ENCODE data around the gene SUV39H2. TPM values are rescaled to one million over a fixed set of nuclear protein-coding genes. Genes with fewer than 3 reads are reported as not detected.

SUV39H2 gene
- polyA plus RNA-seq, 4 donors: 2.7 to 10.8 (median 5.1) TPM

DNA sequence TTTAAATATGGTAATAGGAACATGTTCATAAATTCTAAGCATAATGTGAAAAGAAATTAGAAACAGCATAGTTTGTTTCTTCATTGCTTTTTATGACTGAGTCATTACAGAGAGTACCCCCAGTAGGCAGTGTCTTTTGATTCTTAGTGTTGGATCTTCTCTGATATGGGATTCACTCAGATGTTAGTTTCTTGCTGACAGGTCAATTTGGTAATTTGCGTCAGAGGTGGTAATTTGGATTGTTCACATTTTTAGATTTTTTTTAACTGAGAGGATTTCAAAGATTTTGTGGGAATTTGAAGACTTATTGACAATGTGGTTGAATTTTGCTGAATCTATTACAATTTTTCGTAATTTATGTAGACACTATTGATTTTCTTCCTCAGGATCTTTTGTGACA lies 38.5 kb upstream of the SUV39H2 start:
- Histone ChIP-seq H3K9me3 (ENCODE audit: control insufficient read depth in 2 of 2, insufficient read depth in 1 of 2, low read depth in 1 of 2, low read length in 1 of 2) (no peaks in the 10 kb centered on the region), H3K4me3 (ENCODE audit: low read depth in 1 of 3, low read length in 3 of 3) (no peak overlapping the region), H3K36me3 (ENCODE audit: control insufficient read depth in 3 of 3, insufficient read depth in 2 of 3, low read depth in 1 of 3, low read length in 3 of 3) (peaks cover 7 to 19% (median 7%) of the 10 kb centered on the region in 3 donors), H3K4me1 (ENCODE audit: control insufficient read depth in 3 of 3, insufficient read depth in 2 of 3, low read depth in 1 of 3, low read length in 2 of 3) (no peaks in the 10 kb centered on the region), H3K27me3 (ENCODE audit: control insufficient read depth in 3 of 3, insufficient read depth in 3 of 3, low read length in 3 of 3) (no peaks in the 10 kb centered on the region), H3K27ac (ENCODE audit: low read depth in 1 of 3, low read length in 2 of 3) (no peak overlapping the region)
- WGBS, 3 donors: 95 to 97% (median 95%) methylated on average over 2 of the region's 2 CpGs
- FAIRE-seq (no peak), DNase-seq (no peak)

DNA sequence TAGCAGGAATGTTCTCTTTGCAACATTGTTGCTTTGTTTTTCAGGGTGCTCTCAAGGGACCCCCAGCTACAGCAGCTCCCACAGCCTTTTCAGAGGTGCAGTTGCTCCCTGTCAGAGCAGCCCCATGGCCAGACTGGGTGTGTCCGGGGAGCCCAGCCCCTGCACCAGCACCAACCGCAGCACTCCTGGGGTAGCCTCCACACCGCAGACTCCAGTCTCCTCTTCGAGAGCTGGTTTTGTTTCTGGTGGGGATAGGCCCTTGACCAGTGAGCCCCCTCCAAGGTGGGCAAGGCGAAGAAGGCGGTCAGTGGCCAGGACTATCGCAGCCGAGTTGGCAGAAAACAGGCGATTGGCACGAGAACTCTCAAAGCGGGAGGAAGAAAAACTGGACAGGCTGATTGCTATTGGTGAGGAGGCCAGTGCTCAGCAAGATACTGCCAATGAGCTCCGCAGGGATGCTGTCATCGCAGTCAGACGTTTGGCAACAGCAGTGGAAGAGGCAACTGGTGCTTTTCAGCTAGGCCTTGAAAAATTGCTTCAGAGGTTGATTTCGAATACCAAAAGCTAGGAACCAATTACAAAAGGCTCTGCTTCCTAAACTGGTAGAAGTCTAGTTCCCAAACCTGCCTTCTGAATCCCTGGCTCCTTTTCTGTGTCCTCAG lies 35.2 kb upstream of the SUV39H2 start:
- Histone ChIP-seq H3K9me3 (ENCODE audit: control insufficient read depth in 2 of 2, insufficient read depth in 1 of 2, low read depth in 1 of 2, low read length in 1 of 2) (no peaks in the 10 kb centered on the region), H3K27me3 (ENCODE audit: control insufficient read depth in 3 of 3, insufficient read depth in 3 of 3, low read length in 3 of 3) (no peaks in the 10 kb centered on the region), H3K27ac (ENCODE audit: low read depth in 1 of 3, low read length in 2 of 3) (no peak overlapping the region), H3K4me3 (ENCODE audit: low read depth in 1 of 3, low read length in 3 of 3) (no peak overlapping the region), H3K4me1 (ENCODE audit: control insufficient read depth in 3 of 3, insufficient read depth in 2 of 3, low read depth in 1 of 3, low read length in 2 of 3) (no peaks in the 10 kb centered on the region), H3K36me3 (ENCODE audit: control insufficient read depth in 3 of 3, insufficient read depth in 2 of 3, low read depth in 1 of 3, low read length in 3 of 3) (peaks cover 7 to 25% (median 7%) of the 10 kb centered on the region in 3 donors)
- no peak for DNase-seq
- WGBS, 3 donors: 95 to 97% (median 96%) methylated on average over 15 of the region's 15 CpGs
- no peak for FAIRE-seq

DNA sequence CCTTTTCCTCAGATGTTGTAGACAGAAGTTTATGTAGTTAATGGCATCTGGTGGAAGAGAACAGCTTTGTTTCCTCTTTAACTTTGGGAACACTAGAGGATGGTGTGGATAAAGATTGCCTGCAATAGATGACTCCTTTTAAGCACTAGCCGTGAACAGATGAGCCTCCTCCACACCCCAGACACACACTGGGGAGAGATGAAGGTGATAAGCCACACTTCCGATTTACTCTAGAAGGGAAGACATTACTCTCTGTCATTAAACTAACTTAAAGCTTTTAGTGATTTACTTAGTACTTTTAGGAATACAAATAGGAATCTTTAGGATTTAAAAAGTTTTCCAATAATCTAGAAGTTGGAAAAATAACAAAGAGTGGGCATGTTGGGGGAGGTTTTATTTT lies 33.7 kb upstream of the SUV39H2 start:
- Histone ChIP-seq H3K36me3 (ENCODE audit: control insufficient read depth in 3 of 3, insufficient read depth in 2 of 3, low read depth in 1 of 3, low read length in 3 of 3) (peaks cover 7 to 27% (median 8%) of the 10 kb centered on the region in 3 donors), H3K9me3 (ENCODE audit: control insufficient read depth in 2 of 2, insufficient read depth in 1 of 2, low read depth in 1 of 2, low read length in 1 of 2) (no peaks in the 10 kb centered on the region), H3K4me1 (ENCODE audit: control insufficient read depth in 3 of 3, insufficient read depth in 2 of 3, low read depth in 1 of 3, low read length in 2 of 3) (no peaks in the 10 kb centered on the region), H3K27me3 (ENCODE audit: control insufficient read depth in 3 of 3, insufficient read depth in 3 of 3, low read length in 3 of 3) (no peaks in the 10 kb centered on the region), H3K27ac (ENCODE audit: low read depth in 1 of 3, low read length in 2 of 3) (no peak overlapping the region), H3K4me3 (ENCODE audit: low read depth in 1 of 3, low read length in 3 of 3) (no peak overlapping the region)
- FAIRE-seq: no peak
- no peak for DNase-seq
- 79 to 96% (median 88%) methylated on average over 2 of the region's 2 CpGs for WGBS, 3 donors

DNA sequence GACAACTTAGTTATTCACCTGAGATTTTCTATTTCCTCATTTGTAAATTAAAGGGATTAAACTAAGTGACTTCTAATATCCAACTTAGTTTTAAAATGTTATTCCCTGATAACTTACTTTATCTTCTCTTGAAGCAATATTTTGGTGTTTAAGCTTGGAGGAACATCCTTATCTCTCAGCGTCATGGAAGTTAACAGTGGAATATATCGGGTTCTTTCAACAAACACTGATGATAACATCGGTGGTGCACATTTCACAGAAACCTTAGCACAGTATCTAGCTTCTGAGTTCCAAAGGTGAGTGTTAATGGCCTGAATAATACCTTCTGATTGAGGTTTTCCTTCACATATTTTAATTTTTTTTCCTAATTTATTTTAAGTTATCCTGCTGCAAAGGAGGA lies 26.4 kb upstream of the SUV39H2 start:
- H3K27me3 ChIP-seq (ENCODE audit: control insufficient read depth in 3 of 3, insufficient read depth in 3 of 3, low read length in 3 of 3): no peaks in the 10 kb centered on the region
- H3K36me3 ChIP-seq (ENCODE audit: control insufficient read depth in 3 of 3, insufficient read depth in 2 of 3, low read depth in 1 of 3, low read length in 3 of 3): peaks cover 3 to 12% (median 4%) of the 10 kb centered on the region in 3 donors
- 40 to 67% (median 52%) methylated on average over 3 of the region's 3 CpGs for WGBS, 3 donors
- no peaks in the 10 kb centered on the region for H3K4me1 ChIP-seq (ENCODE audit: control insufficient read depth in 3 of 3, insufficient read depth in 2 of 3, low read depth in 1 of 3, low read length in 2 of 3)
- no peaks in the 10 kb centered on the region for H3K9me3 ChIP-seq (ENCODE audit: control insufficient read depth in 2 of 2, insufficient read depth in 1 of 2, low read depth in 1 of 2, low read length in 1 of 2)
- no peak overlapping the region for H3K27ac ChIP-seq (ENCODE audit: low read depth in 1 of 3, low read length in 2 of 3)
- DNase-seq: peak in 1 of 2 donors; percentile 5
- no peak for FAIRE-seq
- H3K4me3 ChIP-seq (ENCODE audit: low read depth in 1 of 3, low read length in 3 of 3): no peak overlapping the region

DNA sequence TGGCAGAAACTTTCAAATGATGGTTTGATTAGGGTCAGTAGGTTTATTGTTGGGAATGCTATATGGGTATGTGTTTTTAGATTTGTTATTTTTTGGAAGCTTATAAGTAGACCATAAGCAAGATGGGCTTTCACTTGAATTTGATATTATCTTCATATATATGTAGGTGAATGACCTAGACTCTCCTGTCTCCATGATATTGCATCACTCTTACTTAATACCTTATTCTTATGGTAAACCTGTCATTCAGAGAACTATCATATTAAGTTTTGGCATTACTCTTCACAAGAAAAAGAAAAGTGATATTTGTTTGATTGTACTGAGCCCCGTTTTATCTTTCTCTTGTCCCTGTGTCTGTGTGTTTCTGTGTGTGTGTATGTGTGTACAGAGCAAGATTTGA lies 23.2 kb upstream of the SUV39H2 start:
- Histone ChIP-seq H3K4me3 (ENCODE audit: low read depth in 1 of 3, low read length in 3 of 3) (no peak overlapping the region), H3K4me1 (ENCODE audit: control insufficient read depth in 3 of 3, insufficient read depth in 2 of 3, low read depth in 1 of 3, low read length in 2 of 3) (peaks cover under 1 to 3% (median 2%) of the 10 kb centered on the region in 3 donors), H3K9me3 (ENCODE audit: control insufficient read depth in 2 of 2, insufficient read depth in 1 of 2, low read depth in 1 of 2, low read length in 1 of 2) (no peaks in the 10 kb centered on the region), H3K36me3 (ENCODE audit: control insufficient read depth in 3 of 3, insufficient read depth in 2 of 3, low read depth in 1 of 3, low read length in 3 of 3) (peaks cover 1 to 7% (median 7%) of the 10 kb centered on the region in 3 donors), H3K27me3 (ENCODE audit: control insufficient read depth in 3 of 3, insufficient read depth in 3 of 3, low read length in 3 of 3) (no peaks in the 10 kb centered on the region), H3K27ac (ENCODE audit: low read depth in 1 of 3, low read length in 2 of 3) (no peak overlapping the region)
- FAIRE-seq (no peak), DNase-seq (no peak)
- WGBS, 3 donors: 88 to 94% (median 88%) methylated on average over 1 of the region's 1 CpG

DNA sequence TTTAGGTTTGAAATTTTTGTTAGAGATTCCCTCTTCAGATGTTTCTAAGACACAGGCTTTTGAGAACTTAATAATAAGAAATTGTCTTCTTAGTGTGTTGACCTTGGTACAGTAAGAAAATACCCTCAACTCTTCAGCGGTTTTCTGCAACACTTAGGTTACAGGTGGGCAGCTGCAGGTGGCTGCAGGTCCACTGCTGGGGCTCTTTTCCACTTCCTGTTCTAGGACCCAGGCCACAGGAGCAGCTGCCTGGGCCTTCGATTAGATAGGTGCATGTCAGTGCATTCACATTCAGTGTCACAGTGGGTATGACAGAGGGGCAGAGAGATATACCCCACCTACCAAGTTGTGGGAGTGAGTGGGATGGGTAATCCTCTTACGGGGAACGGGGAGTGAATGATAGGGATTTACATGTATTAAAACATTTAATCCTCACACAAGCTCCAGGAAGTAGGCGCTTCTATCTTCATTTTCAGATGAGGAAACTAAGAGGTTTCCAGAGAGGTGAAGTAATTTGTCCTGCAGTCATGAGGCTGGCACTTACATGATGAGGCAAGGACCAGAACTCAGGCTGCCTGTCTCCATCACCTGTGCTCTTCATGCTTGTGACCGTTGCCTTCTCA lies 20.2 kb upstream of the SUV39H2 start:
- no peak overlapping the region for H3K4me3 ChIP-seq (ENCODE audit: low read depth in 1 of 3, low read length in 3 of 3)
- peaks cover 3 to 11% (median 6%) of the 10 kb centered on the region in 3 donors for H3K4me1 ChIP-seq (ENCODE audit: control insufficient read depth in 3 of 3, insufficient read depth in 2 of 3, low read depth in 1 of 3, low read length in 2 of 3)
- no peak for DNase-seq
- peaks cover 1 to 11% (median 8%) of the 10 kb centered on the region in 3 donors for H3K36me3 ChIP-seq (ENCODE audit: control insufficient read depth in 3 of 3, insufficient read depth in 2 of 3, low read depth in 1 of 3, low read length in 3 of 3)
- H3K9me3 ChIP-seq (ENCODE audit: control insufficient read depth in 2 of 2, insufficient read depth in 1 of 2, low read depth in 1 of 2, low read length in 1 of 2): no peaks in the 10 kb centered on the region
- no peak for FAIRE-seq
- H3K27me3 ChIP-seq (ENCODE audit: control insufficient read depth in 3 of 3, insufficient read depth in 3 of 3, low read length in 3 of 3): no peaks in the 10 kb centered on the region
- 73 to 88% (median 85%) methylated on average over 6 of the region's 6 CpGs for WGBS, 3 donors
- H3K27ac ChIP-seq (ENCODE audit: low read depth in 1 of 3, low read length in 2 of 3): no peak overlapping the region

DNA sequence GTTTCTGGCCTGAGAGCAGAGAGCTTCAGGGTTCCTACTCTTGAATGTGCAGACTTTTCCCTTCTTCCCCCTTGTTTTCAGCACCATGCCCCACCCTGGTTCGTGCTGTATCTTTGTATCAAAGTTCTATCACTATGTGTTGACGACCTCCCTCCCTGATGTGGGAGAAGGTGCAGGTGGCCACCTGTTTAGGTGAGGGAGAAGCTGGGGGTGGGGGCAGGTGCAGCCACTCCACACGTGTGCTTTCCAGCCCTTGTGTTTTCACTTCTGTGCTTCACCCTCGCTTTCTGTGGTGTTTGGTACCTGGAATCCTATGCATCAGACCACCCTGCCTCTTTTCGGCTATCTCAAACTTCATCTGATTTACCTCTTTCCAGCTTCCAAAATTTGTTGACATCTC lies 19.6 kb upstream of the SUV39H2 start:
- peaks cover 3 to 11% (median 6%) of the 10 kb centered on the region in 3 donors for H3K4me1 ChIP-seq (ENCODE audit: control insufficient read depth in 3 of 3, insufficient read depth in 2 of 3, low read depth in 1 of 3, low read length in 2 of 3)
- H3K4me3 ChIP-seq (ENCODE audit: low read depth in 1 of 3, low read length in 3 of 3): no peak overlapping the region
- no peak for FAIRE-seq
- no peaks in the 10 kb centered on the region for H3K9me3 ChIP-seq (ENCODE audit: control insufficient read depth in 2 of 2, insufficient read depth in 1 of 2, low read depth in 1 of 2, low read length in 1 of 2)
- peak overlapping the region in 1 of 3 donors; percentile 52 for H3K27ac ChIP-seq (ENCODE audit: low read depth in 1 of 3, low read length in 2 of 3)
- WGBS, 3 donors: 46 to 72% (median 56%) methylated on average over 5 of the region's 5 CpGs
- DNase-seq: no peak
- H3K27me3 ChIP-seq (ENCODE audit: control insufficient read depth in 3 of 3, insufficient read depth in 3 of 3, low read length in 3 of 3): no peaks in the 10 kb centered on the region
- peaks cover 1 to 10% (median 7%) of the 10 kb centered on the region in 3 donors for H3K36me3 ChIP-seq (ENCODE audit: control insufficient read depth in 3 of 3, insufficient read depth in 2 of 3, low read depth in 1 of 3, low read length in 3 of 3)

DNA sequence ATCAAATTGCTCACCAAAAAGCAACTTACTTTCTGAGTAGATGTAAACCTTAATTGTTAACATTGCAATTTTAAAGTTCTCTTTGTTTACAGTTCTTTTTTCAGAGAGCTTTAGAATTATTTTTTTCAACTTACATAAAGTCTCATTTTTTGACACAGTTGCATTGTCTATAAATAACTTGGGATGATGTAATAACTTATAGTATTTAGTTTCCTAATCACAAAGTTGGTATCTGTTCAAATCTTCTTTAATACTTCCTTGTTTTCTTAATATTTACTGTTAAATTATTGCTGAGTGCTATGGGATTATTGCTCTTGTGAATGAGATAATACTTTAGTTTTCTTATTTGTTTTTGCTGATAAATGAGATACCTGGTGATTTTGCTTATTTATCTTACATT lies 18.9 kb upstream of the SUV39H2 start:
- Histone ChIP-seq H3K4me1 (ENCODE audit: control insufficient read depth in 3 of 3, insufficient read depth in 2 of 3, low read depth in 1 of 3, low read length in 2 of 3) (peaks cover 3 to 11% (median 6%) of the 10 kb centered on the region in 3 donors), H3K9me3 (ENCODE audit: control insufficient read depth in 2 of 2, insufficient read depth in 1 of 2, low read depth in 1 of 2, low read length in 1 of 2) (no peaks in the 10 kb centered on the region), H3K27ac (ENCODE audit: low read depth in 1 of 3, low read length in 2 of 3) (peak overlapping the region in 1 of 3 donors; percentile 80), H3K27me3 (ENCODE audit: control insufficient read depth in 3 of 3, insufficient read depth in 3 of 3, low read length in 3 of 3) (no peaks in the 10 kb centered on the region), H3K4me3 (ENCODE audit: low read depth in 1 of 3, low read length in 3 of 3) (no peak overlapping the region), H3K36me3 (ENCODE audit: control insufficient read depth in 3 of 3, insufficient read depth in 2 of 3, low read depth in 1 of 3, low read length in 3 of 3) (peaks cover 1 to 10% (median 7%) of the 10 kb centered on the region in 3 donors)
- FAIRE-seq: peak; percentile 57
- DNase-seq: no peak

Data from small intestine (tissue), 7 donors.